ENCODE results near the gene TRIAP1. TPM values are rescaled to one million over a fixed set of nuclear protein-coding genes. Genes with fewer than 3 reads are reported as not detected.
A peak's percentile ranks its signal among the peaks of the same experiment; 100 is the strongest.

TRIAP1 gene
- total RNA-seq, 4 donors from 2014 or later, result 9.7 to 19.5 (median 16.8) TPM

DNA sequence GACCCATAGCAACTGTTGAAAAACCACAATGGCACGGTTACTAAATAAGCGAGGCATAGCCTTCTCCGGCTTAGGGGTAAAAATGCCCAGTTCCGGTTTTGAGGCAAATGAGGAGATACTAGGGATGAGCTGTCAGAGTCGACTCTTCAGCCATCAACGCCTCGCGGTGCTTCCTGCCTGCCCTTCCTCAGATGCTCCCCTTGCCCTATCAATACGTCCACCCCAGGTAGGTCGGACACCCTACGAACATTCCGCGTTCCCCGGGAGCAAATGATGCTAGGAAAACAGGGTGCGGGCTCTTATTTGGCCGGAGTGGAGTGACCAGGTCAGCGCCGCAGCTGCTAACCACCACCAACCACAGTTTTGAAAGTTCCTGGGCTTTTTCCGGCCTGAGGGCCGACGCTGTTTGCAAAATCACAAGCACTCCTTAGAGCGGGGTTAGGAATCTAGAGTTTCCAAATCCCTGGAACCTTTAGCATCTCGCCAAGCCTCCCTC, 22.2 kb upstream of the TRIAP1 start:
- whole genome bisulfite sequencing, 2 donors (ENCODE audit: low coverage in 1 of 2), result 2 to 4% methylated on average over 8 of the region's 23 CpGs

DNA sequence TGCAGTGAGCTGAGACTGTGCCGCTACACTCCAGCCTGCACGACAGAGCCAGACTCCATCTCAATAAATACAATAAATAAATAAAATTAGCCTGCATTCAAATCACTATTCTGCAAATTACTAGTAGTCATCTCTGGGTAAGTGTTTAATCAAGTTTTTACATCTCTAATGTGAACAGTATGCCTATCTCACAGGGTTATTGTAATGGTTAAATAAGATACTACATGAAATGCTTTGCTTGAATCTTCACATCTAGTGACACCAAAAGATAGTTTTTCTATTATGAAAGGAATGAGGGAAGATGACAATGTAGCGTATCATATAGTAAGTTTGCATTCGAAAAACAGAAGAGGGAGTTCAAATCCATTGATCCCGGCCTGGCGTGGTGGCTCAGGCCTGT, 21.3 kb upstream of the TRIAP1 start:
- WGBS, 2 donors (ENCODE audit: low coverage in 1 of 2), result 83 to 93% methylated on average over 5 to 6 of the region's 6 CpGs
- peaks cover 0 to 56% (median 25%) of the 10 kb centered on the region in 3 donors for H3K4me1 ChIP-seq
- no peak for ATAC-seq
- no peak overlapping the region for H3K4me3 ChIP-seq
- H3K27me3 ChIP-seq, result no peaks in the 10 kb centered on the region
- H3K36me3 ChIP-seq, result peaks cover 0 to 46% of the 10 kb centered on the region in 2 donors
- no peaks in the 10 kb centered on the region for H3K9me3 ChIP-seq
- no peak overlapping the region for H3K27ac ChIP-seq
- TF ChIP-seq POLR2A (IDR thresholded peaks at IDR 0.05), result no peak
- TF ChIP-seq EP300 (IDR thresholded peaks at IDR 0.05), result no peak
- TF ChIP-seq, protein P1, sequence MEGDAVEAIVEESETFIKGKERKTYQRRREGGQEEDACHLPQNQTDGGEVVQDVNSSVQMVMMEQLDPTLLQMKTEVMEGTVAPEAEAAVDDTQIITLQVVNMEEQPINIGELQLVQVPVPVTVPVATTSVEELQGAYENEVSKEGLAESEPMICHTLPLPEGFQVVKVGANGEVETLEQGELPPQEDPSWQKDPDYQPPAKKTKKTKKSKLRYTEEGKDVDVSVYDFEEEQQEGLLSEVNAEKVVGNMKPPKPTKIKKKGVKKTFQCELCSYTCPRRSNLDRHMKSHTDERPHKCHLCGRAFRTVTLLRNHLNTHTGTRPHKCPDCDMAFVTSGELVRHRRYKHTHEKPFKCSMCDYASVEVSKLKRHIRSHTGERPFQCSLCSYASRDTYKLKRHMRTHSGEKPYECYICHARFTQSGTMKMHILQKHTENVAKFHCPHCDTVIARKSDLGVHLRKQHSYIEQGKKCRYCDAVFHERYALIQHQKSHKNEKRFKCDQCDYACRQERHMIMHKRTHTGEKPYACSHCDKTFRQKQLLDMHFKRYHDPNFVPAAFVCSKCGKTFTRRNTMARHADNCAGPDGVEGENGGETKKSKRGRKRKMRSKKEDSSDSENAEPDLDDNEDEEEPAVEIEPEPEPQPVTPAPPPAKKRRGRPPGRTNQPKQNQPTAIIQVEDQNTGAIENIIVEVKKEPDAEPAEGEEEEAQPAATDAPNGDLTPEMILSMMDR (IDR thresholded peaks at IDR 0.05), result no peak
- no peak for TF ChIP-seq POLR2AphosphoS5 (IDR thresholded peaks at IDR 0.05)

More for the DNA sequence above, 22.2 kb upstream of the TRIAP1 start:
- peak overlapping the region; percentile 83 to 86 for H3K4me3 ChIP-seq
- H3K4me1 ChIP-seq, result peaks cover 0 to 56% (median 25%) of the 10 kb centered on the region in 3 donors
- H3K27me3 ChIP-seq, result no peaks in the 10 kb centered on the region
- peaks cover 0 to 36% of the 10 kb centered on the region in 2 donors for H3K36me3 ChIP-seq
- TF ChIP-seq POLR2A (IDR thresholded peaks at IDR 0.05), result no peak
- ATAC-seq, result peak; percentile 5
- peak overlapping the region; percentile 82 to 96 (median 92) for H3K27ac ChIP-seq
- no peaks in the 10 kb centered on the region for H3K9me3 ChIP-seq

DNA sequence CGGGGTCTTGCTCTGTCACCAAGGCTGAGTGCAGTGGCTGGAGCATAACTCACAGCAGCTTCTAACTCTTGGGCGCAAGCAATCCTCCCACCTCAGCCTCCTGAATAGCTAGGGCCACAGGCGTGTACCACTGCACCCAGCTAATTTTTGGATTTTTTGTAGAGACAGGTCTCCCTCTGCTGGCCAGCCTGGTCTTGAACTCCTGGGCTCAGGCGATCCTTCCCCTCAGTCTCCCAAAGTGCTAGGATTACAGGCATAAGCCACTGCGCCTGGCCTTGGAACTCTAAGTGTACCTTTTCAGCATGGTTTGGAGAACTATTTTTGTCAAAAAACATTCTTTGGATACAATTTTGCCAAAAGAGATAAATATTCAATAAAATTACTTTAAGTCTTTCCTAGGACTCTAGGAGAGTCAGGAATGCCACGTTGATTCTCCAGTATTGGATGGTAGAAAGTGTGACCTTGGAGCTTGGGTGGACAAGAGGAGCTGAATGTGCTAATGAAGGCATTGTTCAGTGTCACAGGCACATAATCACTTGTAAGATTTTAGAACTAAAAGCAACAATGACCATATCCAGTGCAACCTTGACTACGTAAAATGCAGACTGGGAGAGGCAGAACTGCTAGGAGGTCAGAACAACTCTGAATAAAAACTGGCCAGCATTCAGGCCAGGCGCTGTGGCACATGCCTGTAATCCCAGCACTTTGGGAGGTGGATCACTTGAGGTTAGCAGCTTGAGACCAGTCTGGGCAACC, 20.6 kb upstream of the TRIAP1 start:
- Histone ChIP-seq H3K27me3 (no peaks in the 10 kb centered on the region), H3K4me1 (peaks cover 0 to 54% (median 25%) of the 10 kb centered on the region in 3 donors), H3K27ac (no peak overlapping the region), H3K36me3 (peaks cover 4 to 53% of the 10 kb centered on the region in 2 donors), H3K9me3 (no peaks in the 10 kb centered on the region), H3K4me3 (no peak overlapping the region)
- TF ChIP-seq, protein P1 (IDR thresholded peaks at IDR 0.05), result peak; percentile 19 to 58 (median 42)
- TF ChIP-seq POLR2A (IDR thresholded peaks at IDR 0.05) (no peak), POLR2AphosphoS5 (IDR thresholded peaks at IDR 0.05) (no peak), EP300 (IDR thresholded peaks at IDR 0.05) (no peak)
- no peak for ATAC-seq
- 44 to 48% methylated on average over 8 of the region's 8 CpGs for WGBS, 2 donors (ENCODE audit: low coverage in 1 of 2)

DNA sequence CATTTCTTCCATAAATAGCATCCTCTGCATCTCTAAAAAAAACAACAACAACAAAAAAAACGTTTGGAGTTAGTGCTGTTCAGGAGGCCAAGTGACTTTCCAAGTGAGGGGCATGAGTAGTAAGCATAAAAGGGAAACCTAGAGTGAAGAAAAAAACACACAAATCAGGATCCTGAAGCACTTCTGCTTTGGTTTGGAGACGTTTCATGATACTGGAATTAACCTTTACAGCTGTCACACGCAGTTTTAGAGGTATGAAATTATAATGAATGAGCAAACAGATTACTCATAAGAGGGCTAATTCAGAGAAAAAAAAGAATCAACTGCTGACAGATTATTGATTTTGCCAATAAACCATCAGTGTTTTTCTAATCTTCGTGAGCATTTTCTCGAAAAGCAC, 19.6 kb upstream of the TRIAP1 start:
- TF ChIP-seq POLR2AphosphoS5 (IDR thresholded peaks at IDR 0.05) (no peak), EP300 (IDR thresholded peaks at IDR 0.05) (no peak), POLR2A (IDR thresholded peaks at IDR 0.05) (no peak)
- TF ChIP-seq, protein P1 (IDR thresholded peaks at IDR 0.05), result no peak
- ATAC-seq, result no peak
- Histone ChIP-seq H3K4me1 (peaks cover 0 to 44% (median 25%) of the 10 kb centered on the region in 3 donors), H3K27me3 (no peaks in the 10 kb centered on the region), H3K36me3 (peaks cover 4 to 63% of the 10 kb centered on the region in 2 donors), H3K4me3 (no peak overlapping the region), H3K27ac (no peak overlapping the region), H3K9me3 (no peaks in the 10 kb centered on the region)
- 36 to 53% methylated on average over 4 to 5 of the region's 5 CpGs for WGBS, 2 donors (ENCODE audit: low coverage in 1 of 2)

DNA sequence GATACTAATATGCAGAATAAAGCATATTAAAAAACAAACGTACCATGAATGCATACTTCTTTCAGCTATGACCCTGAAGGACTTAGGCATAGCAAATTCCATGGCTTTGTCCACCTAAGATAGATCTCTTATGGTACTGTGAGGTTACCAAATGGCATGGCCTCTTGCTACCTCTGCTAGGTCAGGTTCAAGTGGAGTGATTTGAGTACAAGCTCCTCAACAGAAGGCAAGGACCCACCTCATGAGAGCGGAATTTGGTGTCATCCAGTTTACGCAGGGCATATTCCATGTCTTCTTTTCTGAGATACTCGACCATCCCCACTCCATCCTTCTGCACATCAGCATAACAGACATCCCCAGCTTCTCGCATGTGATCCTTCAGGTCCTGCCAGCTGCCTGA, 17.5 kb upstream of the TRIAP1 start:
- no peak for ATAC-seq
- TF ChIP-seq, protein P1 (IDR thresholded peaks at IDR 0.05), result no peak
- TF ChIP-seq EP300 (IDR thresholded peaks at IDR 0.05) (no peak), POLR2A (IDR thresholded peaks at IDR 0.05) (no peak), POLR2AphosphoS5 (IDR thresholded peaks at IDR 0.05) (no peak)
- Histone ChIP-seq H3K4me1 (peaks cover 0 to 36% (median 18%) of the 10 kb centered on the region in 3 donors), H3K27ac (no peak overlapping the region), H3K27me3 (no peaks in the 10 kb centered on the region), H3K9me3 (no peaks in the 10 kb centered on the region), H3K4me3 (no peak overlapping the region), H3K36me3 (peaks cover 4 to 83% of the 10 kb centered on the region in 2 donors)
- 74 to 76% methylated on average over 5 of the region's 5 CpGs for WGBS, 2 donors (ENCODE audit: low coverage in 1 of 2)
